GM20000 (cell line): ENCODE measurements around the gene PACRG.

Experiments
- DNase-seq: peaks from one replicate; pipeline ENCODE4 v3.0.0; 2012; ENCODE audit warnings: low spot score
- CTCF ChIP-seq: IDR thresholded peaks from 2 replicates; pipeline ENCODE4 v1.5.1; 2012; ENCODE audit warnings: mild to moderate bottlenecking, control low read depth; ENCODE audit errors: extremely low read depth, missing control alignments

Gene PACRG

GRCh38 chr6:163296835-163297519 lies 569.2 kb downstream of the PACRG start:
- TF ChIP-seq CTCF, result no peak
- no peak for DNase-seq

GRCh38 chr6:163298079-163298830 lies 570.5 kb downstream of the PACRG start:
- DNase-seq, result no peak
- TF ChIP-seq CTCF, result no peak

GRCh38 chr6:163300838-163301237 lies 573.1 kb downstream of the PACRG start:
- no peak for TF ChIP-seq CTCF

GRCh38 chr6:163301726-163302635 lies 574.2 kb downstream of the PACRG start:
- no peak for TF ChIP-seq CTCF
- no peak for DNase-seq

More at GRCh38 chr6:163300838-163301237, 573.1 kb downstream of the PACRG start:
- no peak for DNase-seq

- TF ChIP-seq CTCF, result no peak
- DNase-seq, result no peak
Measured at GRCh38 chr6:163302747-163303146, 575.0 kb downstream of the PACRG start.

GRCh38 chr6:163306000-163306399 lies 578.2 kb downstream of the PACRG start:
- DNase-seq, result no peak
- no peak for TF ChIP-seq CTCF
